Stimulated activated effector memory CD8-positive, alpha-beta T cell treated with anti-CD3 and anti-CD28 coated beads, Interleukin-12 subunit alpha, Interleukin-12 subunit beta, amount 100 ng/mL, for 72 hours (primary cell): ENCODE results near the gene EDEM1.
"Not testable (repeated sequence)": the region's sequence is repeated elsewhere in the genome, so short reads cannot be mapped to it uniquely, and the experiment has no call there.

ENCODE experiments used
- ATAC-seq: fragments of 150-1000 bp; cut with Tn5 transposase; 2 replicates; pipeline ENCODE4 v1.10.0; 2021
- DNase-seq, 2 donors: peaks; one replicate each; pipeline ENCODE4 v3.0.0; 2021 to 2022; ENCODE audit warnings: low spot score in 2 of 2
- H3K27ac Mint-ChIP-seq: one replicate; pipeline ENCODE4 v1.8.0; 2022; ENCODE audit warnings: mild to moderate bottlenecking, mixed read lengths
- H3K36me3 Mint-ChIP-seq: one replicate; pipeline ENCODE4 v1.8.0; 2022; ENCODE audit warnings: mild to moderate bottlenecking, mixed read lengths
- H3K4me1 Mint-ChIP-seq: one replicate; pipeline ENCODE4 v1.8.0; 2022; ENCODE audit warnings: mixed read lengths
- H3K4me3 Mint-ChIP-seq: one replicate; pipeline ENCODE4 v1.8.0; 2022; ENCODE audit warnings: mild to moderate bottlenecking, mixed read lengths
- H3K9me3 Mint-ChIP-seq: one replicate; pipeline ENCODE4 v1.8.0; 2022; ENCODE audit warnings: mixed read lengths

The EDEM1 gene

DNA sequence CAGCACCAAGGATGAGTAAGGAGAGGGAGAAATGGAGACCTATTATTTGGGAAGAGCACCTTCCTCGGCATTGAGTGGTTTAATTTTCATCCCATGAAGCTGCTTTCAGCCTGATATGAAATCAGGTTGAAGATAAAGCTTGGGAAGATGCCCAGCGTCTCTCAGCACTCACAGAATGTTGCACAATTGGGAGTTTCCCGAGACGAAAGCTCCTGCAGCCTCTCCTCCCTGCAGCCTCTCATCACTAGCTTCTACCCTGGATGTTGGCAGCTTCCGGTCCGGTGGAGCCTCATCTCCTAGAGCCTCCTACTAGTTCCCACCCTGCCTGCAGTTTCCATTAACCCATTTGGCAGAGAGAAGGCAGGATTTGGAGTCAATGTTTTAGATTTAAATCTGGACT lies 40.3 kb downstream of the EDEM1 start:
- DNase-seq = no peak
- Mint-ChIP-seq H3K36me3 (no peaks in the 10 kb centered on the region), H3K9me3 (no peaks in the 10 kb centered on the region), H3K27ac (no peak overlapping the region), H3K4me1 (no peaks in the 10 kb centered on the region), H3K4me3 (no peak overlapping the region)
- ATAC-seq = no peak

DNA sequence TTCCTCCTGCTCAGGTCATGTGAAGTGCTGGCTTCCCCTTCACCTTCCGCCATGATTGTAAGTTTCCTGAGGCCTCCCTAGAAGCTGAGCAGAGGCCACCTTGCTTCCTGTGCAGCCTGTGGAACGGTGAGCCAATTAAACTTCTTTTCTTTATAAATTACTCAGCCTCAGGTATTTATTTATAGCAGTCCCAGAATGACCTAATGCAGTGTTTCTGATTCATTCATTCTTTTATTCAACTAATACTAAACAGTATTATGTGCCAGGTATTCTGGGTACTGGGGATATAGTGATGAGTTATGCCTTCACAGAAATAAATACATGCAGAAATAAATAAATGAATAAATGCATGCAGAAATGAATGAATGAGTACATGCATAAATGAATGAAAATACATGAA lies 41.9 kb downstream of the EDEM1 start:
- no peak overlapping the region for H3K27ac Mint-ChIP-seq
- no peaks in the 10 kb centered on the region for H3K4me1 Mint-ChIP-seq
- no peak overlapping the region for H3K4me3 Mint-ChIP-seq
- no peaks in the 10 kb centered on the region for H3K36me3 Mint-ChIP-seq
- DNase-seq = no peak
- ATAC-seq = no peak
- no peaks in the 10 kb centered on the region for H3K9me3 Mint-ChIP-seq

DNA sequence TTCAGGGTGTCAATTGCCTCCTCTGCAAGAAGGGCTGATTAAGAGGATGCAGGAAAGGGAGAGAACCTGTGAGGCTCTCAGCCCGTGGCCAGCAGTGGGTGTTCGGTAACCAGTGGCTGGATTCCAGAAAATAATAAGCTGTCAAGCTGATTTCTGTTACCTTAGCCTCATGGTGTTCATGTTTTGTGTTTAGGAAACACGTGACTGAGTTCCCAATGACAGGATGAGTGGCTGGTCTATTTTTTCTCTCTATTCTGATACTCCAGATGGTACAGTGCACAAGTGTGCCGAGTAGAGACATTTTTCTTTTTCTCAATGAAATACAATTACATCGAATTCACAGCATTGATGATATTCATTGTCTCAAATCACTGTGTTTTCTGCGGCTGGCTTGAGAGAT lies 43.6 kb downstream of the EDEM1 start:
- Mint-ChIP-seq H3K9me3 (no peaks in the 10 kb centered on the region), H3K4me3 (no peak overlapping the region), H3K27ac (no peak overlapping the region), H3K4me1 (no peaks in the 10 kb centered on the region), H3K36me3 (no peaks in the 10 kb centered on the region)
- ATAC-seq = no peak
- DNase-seq = no peak

- Mint-ChIP-seq H3K4me1 (no peaks in the 10 kb centered on the region), H3K27ac (no peak overlapping the region), H3K9me3 (no peaks in the 10 kb centered on the region), H3K4me3 (no peak overlapping the region), H3K36me3 (no peaks in the 10 kb centered on the region)
- peak; percentile 27 for ATAC-seq
- DNase-seq = no peak
These were observed 44.0 kb downstream of the EDEM1 start for GRCh38 chr3:5231487-5231886.

DNA sequence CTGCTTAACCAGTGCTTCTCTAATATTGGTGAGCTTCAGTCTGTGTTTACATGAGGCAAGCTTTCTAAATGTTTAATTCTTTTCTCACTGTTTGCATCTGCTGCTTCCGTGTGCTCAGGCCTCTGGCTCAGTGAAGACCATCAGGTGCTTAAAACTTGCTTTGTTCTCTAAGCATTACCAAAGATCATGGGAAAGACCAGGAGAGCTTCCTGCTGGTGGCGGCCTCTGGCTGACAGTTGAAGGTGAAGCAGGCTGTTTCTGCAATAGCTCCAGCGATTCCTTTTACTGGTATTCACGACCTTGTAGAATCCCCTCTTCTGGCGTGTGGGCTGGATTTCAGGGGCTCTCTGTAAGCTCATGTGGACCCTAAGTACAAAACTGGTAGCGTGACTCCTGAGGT lies 45.1 kb downstream of the EDEM1 start:
- H3K4me1 Mint-ChIP-seq = no peaks in the 10 kb centered on the region
- no peak for ATAC-seq
- H3K36me3 Mint-ChIP-seq = no peaks in the 10 kb centered on the region
- no peaks in the 10 kb centered on the region for H3K9me3 Mint-ChIP-seq
- DNase-seq = no peak
- H3K4me3 Mint-ChIP-seq = no peak overlapping the region
- H3K27ac Mint-ChIP-seq = no peak overlapping the region

- ATAC-seq = no peak
- H3K4me3 Mint-ChIP-seq = no peak overlapping the region
- H3K36me3 Mint-ChIP-seq = no peaks in the 10 kb centered on the region
- no peaks in the 10 kb centered on the region for H3K4me1 Mint-ChIP-seq
- DNase-seq = no peak
- H3K27ac Mint-ChIP-seq = no peak overlapping the region
- H3K9me3 Mint-ChIP-seq = no peaks in the 10 kb centered on the region
These were observed 45.5 kb downstream of the EDEM1 start for GRCh38 chr3:5233026-5233425.

GRCh38 chr3:5235655-5236054 lies 48.1 kb downstream of the EDEM1 start:
- DNase-seq (no peak), ATAC-seq (no peak)
- Mint-ChIP-seq H3K4me3 (no peak overlapping the region), H3K27ac (no peak overlapping the region), H3K4me1 (peaks cover 5% of the 10 kb centered on the region), H3K9me3 (no peaks in the 10 kb centered on the region), H3K36me3 (no peaks in the 10 kb centered on the region)

DNA sequence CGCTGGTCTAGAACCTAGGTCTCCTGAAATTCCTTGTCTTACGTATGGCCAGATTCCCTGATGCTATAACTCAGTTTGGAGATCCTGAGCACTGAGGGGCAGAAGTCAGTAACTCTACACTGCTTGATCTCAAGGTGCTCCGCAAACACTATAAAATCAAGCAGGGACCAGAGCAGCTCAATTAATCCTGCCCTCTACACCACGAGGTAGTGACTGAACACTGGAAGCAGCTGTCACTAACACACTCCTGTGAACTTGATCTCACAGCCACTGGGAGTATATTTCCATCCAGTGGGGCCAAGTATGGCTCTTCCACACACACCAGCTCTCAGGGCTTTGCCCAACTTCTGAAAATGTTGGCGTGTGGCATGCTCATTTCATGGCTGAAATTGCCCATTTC lies 51.0 kb downstream of the EDEM1 start:
- peaks cover 5% of the 10 kb centered on the region for H3K4me1 Mint-ChIP-seq
- no peaks in the 10 kb centered on the region for H3K9me3 Mint-ChIP-seq
- ATAC-seq (peak; percentile 22), DNase-seq (no peak)
- H3K4me3 Mint-ChIP-seq = no peak overlapping the region
- no peaks in the 10 kb centered on the region for H3K36me3 Mint-ChIP-seq
- H3K27ac Mint-ChIP-seq = no peak overlapping the region

- Mint-ChIP-seq H3K9me3 (no peaks in the 10 kb centered on the region), H3K27ac (peak overlapping the region; percentile 23), H3K4me3 (no peak overlapping the region), H3K36me3 (no peaks in the 10 kb centered on the region), H3K4me1 (peaks cover 5% of the 10 kb centered on the region)
- peak; percentile 76 for ATAC-seq
- no peak for DNase-seq
These were observed 52.1 kb downstream of the EDEM1 start for GRCh38 chr3:5239602-5240001.

DNA sequence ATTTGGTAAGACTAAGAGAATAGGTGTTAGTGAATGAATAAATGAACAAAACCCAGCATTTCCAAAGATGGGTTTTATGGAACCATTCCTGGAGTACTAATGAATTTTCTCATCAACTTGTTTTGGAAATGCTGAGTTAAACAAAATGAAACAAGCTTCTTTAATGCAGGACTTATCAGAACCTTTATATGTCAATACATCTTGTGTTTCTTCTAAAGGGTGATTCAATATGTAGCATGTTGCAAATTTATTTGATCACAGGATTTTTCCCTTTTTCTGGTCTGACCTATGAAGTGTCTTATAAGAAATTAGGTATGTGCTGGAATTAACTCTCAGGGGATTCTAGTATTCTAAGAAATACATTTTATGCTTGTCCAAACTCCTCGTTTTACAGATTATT lies 53.2 kb downstream of the EDEM1 start:
- ATAC-seq = no peak
- H3K4me1 Mint-ChIP-seq = peaks cover 5% of the 10 kb centered on the region
- H3K27ac Mint-ChIP-seq = no peak overlapping the region
- H3K4me3 Mint-ChIP-seq = no peak overlapping the region
- no peak for DNase-seq
- H3K9me3 Mint-ChIP-seq = no peaks in the 10 kb centered on the region
- H3K36me3 Mint-ChIP-seq = no peaks in the 10 kb centered on the region

DNA sequence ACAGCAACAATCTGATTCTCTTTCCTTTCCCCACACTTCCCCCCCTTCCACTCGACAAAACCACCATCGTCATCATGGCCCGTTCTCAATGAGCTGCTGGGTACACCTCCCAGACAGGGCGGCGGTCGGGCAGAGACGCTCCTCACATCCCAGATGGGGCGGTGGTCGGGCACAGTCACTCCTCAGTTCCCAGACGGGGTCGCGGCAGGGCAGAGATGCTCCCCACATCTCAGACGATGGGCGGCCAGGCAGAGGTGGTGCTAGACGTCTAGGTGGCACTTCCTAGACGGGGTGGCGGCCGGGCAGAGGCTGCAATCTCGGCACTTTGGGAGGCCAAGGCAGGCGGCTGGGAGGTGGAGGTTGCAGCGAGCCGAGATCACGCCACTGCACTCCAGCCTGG lies 55.3 kb downstream of the EDEM1 start:
- H3K36me3 Mint-ChIP-seq, H3K4me3 Mint-ChIP-seq, H3K9me3 Mint-ChIP-seq: not testable (repeated sequence)

GRCh38 chr3:5245927-5246326 lies 58.4 kb downstream of the EDEM1 start:
- Mint-ChIP-seq H3K9me3 (no peaks in the 10 kb centered on the region), H3K27ac (no peak overlapping the region), H3K4me3 (no peak overlapping the region), H3K4me1 (no peaks in the 10 kb centered on the region), H3K36me3 (no peaks in the 10 kb centered on the region)
- ATAC-seq (peak; percentile 16), DNase-seq (no peak)

More for the DNA sequence above, 55.3 kb downstream of the EDEM1 start:
- not testable (repeated sequence) for ATAC-seq, DNase-seq, H3K27ac Mint-ChIP-seq, H3K4me1 Mint-ChIP-seq

- H3K4me3 Mint-ChIP-seq = no peak overlapping the region
- DNase-seq = no peak
- H3K36me3 Mint-ChIP-seq = no peaks in the 10 kb centered on the region
- no peaks in the 10 kb centered on the region for H3K4me1 Mint-ChIP-seq
- no peaks in the 10 kb centered on the region for H3K9me3 Mint-ChIP-seq
- no peak overlapping the region for H3K27ac Mint-ChIP-seq
- no peak for ATAC-seq
These were observed 61.3 kb downstream of the EDEM1 start for GRCh38 chr3:5248822-5249221.

DNA sequence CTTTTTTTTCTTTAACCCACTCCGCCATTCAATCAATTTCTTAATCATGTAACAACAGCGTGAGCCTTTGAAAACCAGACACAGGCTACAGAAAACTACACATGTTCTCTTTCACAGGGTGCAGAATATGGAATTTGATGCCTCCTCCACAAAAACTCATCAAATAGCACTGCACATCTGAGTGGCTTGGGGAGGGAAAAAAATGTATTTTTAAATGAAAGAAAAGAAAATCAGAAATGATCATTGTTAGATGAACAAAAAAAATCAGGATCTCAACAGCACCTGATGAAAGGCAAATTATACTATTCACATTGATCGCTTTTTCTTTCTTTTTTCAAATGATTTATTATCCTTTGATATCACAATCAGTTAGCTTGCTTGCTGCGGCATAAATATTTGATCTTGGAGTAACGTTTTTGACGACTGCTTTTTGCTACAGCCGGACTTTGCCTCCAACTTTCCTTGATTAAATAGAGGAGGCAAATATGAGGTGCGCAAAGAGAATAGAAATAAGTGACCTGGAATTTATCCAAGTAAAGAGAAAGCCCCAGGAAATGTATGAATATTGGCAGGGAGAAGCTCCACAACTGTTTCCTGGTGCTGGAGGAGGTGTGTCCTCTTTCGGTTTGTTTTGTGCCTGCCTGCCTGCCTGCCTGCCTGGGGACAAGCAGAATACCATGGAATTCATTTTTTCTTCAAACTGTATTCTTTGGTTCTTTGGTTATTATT lies 63.1 kb downstream of the EDEM1 start:
- H3K27ac Mint-ChIP-seq = no peak overlapping the region
- DNase-seq = no peak
- H3K4me3 Mint-ChIP-seq = no peak overlapping the region
- H3K36me3 Mint-ChIP-seq = no peaks in the 10 kb centered on the region
- ATAC-seq = no peak
- H3K9me3 Mint-ChIP-seq = no peaks in the 10 kb centered on the region
- no peaks in the 10 kb centered on the region for H3K4me1 Mint-ChIP-seq

- no peak overlapping the region for H3K4me3 Mint-ChIP-seq
- ATAC-seq = no peak
- H3K4me1 Mint-ChIP-seq = no peaks in the 10 kb centered on the region
- no peak overlapping the region for H3K27ac Mint-ChIP-seq
- no peak for DNase-seq
- H3K36me3 Mint-ChIP-seq = no peaks in the 10 kb centered on the region
- no peaks in the 10 kb centered on the region for H3K9me3 Mint-ChIP-seq
These were observed 63.7 kb downstream of the EDEM1 start for GRCh38 chr3:5251196-5251583.

DNA sequence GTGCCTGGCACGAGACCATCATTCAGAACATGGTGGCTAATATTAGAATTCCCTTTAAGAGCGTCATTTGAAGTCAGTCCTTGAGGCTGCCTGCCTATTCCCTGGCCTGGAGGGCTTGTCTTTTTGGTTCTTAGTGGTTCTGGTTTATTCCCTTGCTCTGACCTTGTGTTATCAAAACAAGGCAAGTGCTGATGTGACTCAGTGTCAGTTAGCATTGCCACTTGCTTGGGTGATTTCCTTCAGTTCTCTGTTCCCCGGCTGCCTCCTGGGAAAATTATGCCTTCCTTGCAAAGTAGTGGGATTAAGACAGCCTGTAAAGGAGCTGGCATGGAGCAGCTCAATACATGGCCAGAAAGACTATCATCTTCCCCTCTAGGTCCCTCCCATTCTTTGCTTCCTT lies 64.6 kb downstream of the EDEM1 start:
- no peak for ATAC-seq
- DNase-seq = no peak
- H3K9me3 Mint-ChIP-seq = no peaks in the 10 kb centered on the region

More for the DNA sequence above, 64.6 kb downstream of the EDEM1 start:
- H3K36me3 Mint-ChIP-seq = no peaks in the 10 kb centered on the region
- no peaks in the 10 kb centered on the region for H3K4me1 Mint-ChIP-seq
- no peak overlapping the region for H3K4me3 Mint-ChIP-seq
- no peak overlapping the region for H3K27ac Mint-ChIP-seq
